ENCODE results near the gene HAP1.

HAP1 gene

GRCh38 chr17:41779954-41780353 lies 45.5 kb upstream of the HAP1 start:
- Histone ChIP-seq H3K9me3 (ENCODE audit: control insufficient read depth, insufficient read depth, low read depth, low read length) (no peaks in the 10 kb centered on the region), H3K36me3 (ENCODE audit: control insufficient read depth in 2 of 2, insufficient read depth in 1 of 2, low read length in 2 of 2) (peaks cover 0 to 28% of the 10 kb centered on the region in 2 experiments; a peak in 2 of 3 replicates), H3K27ac (ENCODE audit: extremely low read depth, low read depth, low read length) (no peak overlapping the region), H3K4me3 (ENCODE audit: low read depth, low read length) (no peak overlapping the region), H3K4me1 (ENCODE audit: control insufficient read depth, insufficient read depth, low read length) (peaks cover 17% of the 10 kb centered on the region)
- TF ChIP-seq ZNF501 (tag by site-specific recombination; IDR thresholded peaks at IDR 0.05) = no peak
- no peak for TF ChIP-seq ZNF202 (tag by site-specific recombination; IDR thresholded peaks at IDR 0.05; ENCODE audit: borderline replicate concordance)
- TF ChIP-seq ZNF121 (tag by site-specific recombination; IDR thresholded peaks at IDR 0.05) = peak; percentile 60; the same call in 1 of the 2 replicates
- TF ChIP-seq ZNF433 (tag by site-specific recombination; IDR thresholded peaks at IDR 0.05; ENCODE audit: low read depth) = no peak
- TF ChIP-seq IKZF3 (tag by site-specific recombination; IDR thresholded peaks at IDR 0.05) = no peak
- ChIA-PET CTCF (interaction anchor here (0.5 to 1.8 kb wide), 4 partner anchors 9 to 43 kb away, joined by 3 to 6 read pairs (median 3); no protein-coding TSS in a partner anchor), POLR2A (interaction anchor here (0.7 to 1.2 kb wide), 3 partner anchors 11 to 1648 kb away, joined by 3 to 6 read pairs (median 3); partner anchors contain the start of gene HAP1)

- Histone ChIP-seq H3K9me3 (ENCODE audit: control insufficient read depth, insufficient read depth, low read depth, low read length) (no peaks in the 10 kb centered on the region), H3K27ac (ENCODE audit: extremely low read depth, low read depth, low read length) (peak overlapping the region; percentile 78), H3K4me1 (ENCODE audit: control insufficient read depth, insufficient read depth, low read length) (peaks cover 14% of the 10 kb centered on the region), H3K36me3 (ENCODE audit: control insufficient read depth in 2 of 2, insufficient read depth in 1 of 2, low read length in 2 of 2) (peaks cover 0 to 39% of the 10 kb centered on the region in 2 experiments; a peak in 2 of 3 replicates), H3K4me3 (ENCODE audit: low read depth, low read length) (no peak overlapping the region)
- CTCF ChIA-PET = interaction anchor here (0.7 to 6.4 kb wide), 15 partner anchors 8 to 88 kb away, joined by 3 to 48 read pairs (median 4); partner anchors contain the start of gene JUP
- POLR2A ChIA-PET = interaction anchor here (0.6 to 3.0 kb wide), 12 partner anchors 8 to 153 kb away, joined by 3 to 66 read pairs (median 4); partner anchors contain the start of genes FKBP10, JUP and ODAD4
- TF ChIP-seq WT1 (tag by site-specific recombination; IDR thresholded peaks at IDR 0.05) (peak; percentile 80), ZNF513 (tag by site-specific recombination; IDR thresholded peaks at IDR 0.05) (no peak), REST (tag by site-specific recombination; IDR thresholded peaks at IDR 0.05) (0 out of 2 replicates have a peak, but pooled peaks have one; percentile 45), ZNF843 (tag by site-specific recombination; IDR thresholded peaks at IDR 0.05) (peak; percentile 17; the same call in 1 of the 2 replicates), ZNF704 (tag by site-specific recombination; IDR thresholded peaks at IDR 0.05) (no peak), OSR2 (tag by site-specific recombination; IDR thresholded peaks at IDR 0.05) (peak; percentile 89), ZNF366 (tag by site-specific recombination; conservative IDR thresholded peaks at IDR 0.05) (peak; percentile 79), ZSCAN30 (tag by site-specific recombination; IDR thresholded peaks at IDR 0.05) (peak; percentile 57; the same call in 1 of the 2 replicates), SP7 (tag by site-specific recombination; IDR thresholded peaks at IDR 0.05) (peak; percentile 73), HOXD13 (CRISPR knock-in tag; IDR thresholded peaks at IDR 0.05; ENCODE audit: borderline replicate concordance) (no peak), ZIC2 (tag by site-specific recombination; IDR thresholded peaks at IDR 0.05) (peak; percentile 99), ZBTB48 (tag by site-specific recombination; IDR thresholded peaks at IDR 0.05) (peak; percentile 85), PRDM10 (tag by site-specific recombination; IDR thresholded peaks at IDR 0.05) (peak; percentile 78), ZSCAN5A (tag by site-specific recombination; IDR thresholded peaks at IDR 0.05) (no peak), YY1 (tag by site-specific recombination; IDR thresholded peaks at IDR 0.05) (no peak), GLIS1 (tag by site-specific recombination; IDR thresholded peaks at IDR 0.05) (peak; percentile 99)
Observed at GRCh38 chr17:41777574-41778188, 43.2 kb upstream of the HAP1 start.

Data from HEK293 (cell line).